CD4-positive, alpha-beta T cell treated with Interleukin-4 for 1 hour (primary cell): ENCODE data around the gene CDK19.
"Not testable (repeated sequence)": the region's sequence is repeated elsewhere in the genome, so short reads cannot be mapped to it uniquely, and the experiment has no call there.

Source experiments
- DNase-seq, 2 donors: peaks; one replicate each; pipeline ENCODE4 v3.0.0-alpha.2; 2020 to 2022

Gene CDK19

DNA sequence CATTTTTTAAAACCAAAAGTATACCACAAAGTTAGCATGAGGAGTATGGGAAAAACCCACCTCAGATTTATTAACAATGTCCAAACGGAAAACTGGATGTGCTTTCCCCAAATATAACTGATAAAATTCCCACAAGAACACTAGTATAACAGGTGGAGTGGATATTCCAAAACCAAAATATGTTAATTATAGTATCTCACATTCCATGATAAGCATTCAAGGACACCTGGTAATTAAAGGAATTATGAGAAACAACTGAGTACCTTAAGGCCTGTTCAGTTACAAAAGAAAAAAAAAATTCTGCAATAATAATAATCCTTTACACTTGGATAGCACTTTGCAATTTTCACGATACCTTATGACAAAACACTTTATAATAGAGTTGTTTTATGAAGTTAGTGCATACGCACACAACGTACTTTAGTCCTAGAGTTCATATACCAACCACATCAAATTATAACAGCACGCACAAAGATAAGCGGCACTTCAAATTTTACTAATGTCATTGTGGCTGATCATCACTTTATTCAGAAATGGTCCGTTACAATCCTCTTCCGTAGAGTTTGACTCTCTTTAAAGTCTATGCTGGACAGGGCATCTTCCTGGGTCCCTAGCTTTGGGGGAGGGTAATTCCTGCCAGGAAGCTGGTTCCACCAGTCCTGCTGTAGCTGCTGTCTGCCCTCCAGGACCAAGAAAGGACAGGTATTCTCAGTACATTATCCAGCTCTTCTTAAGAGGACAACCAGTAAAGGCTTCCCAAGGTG, 1.7 kb downstream of the CDK19 start:
- DNase-seq: peak in 1 of 2 donors; percentile 3

DNA sequence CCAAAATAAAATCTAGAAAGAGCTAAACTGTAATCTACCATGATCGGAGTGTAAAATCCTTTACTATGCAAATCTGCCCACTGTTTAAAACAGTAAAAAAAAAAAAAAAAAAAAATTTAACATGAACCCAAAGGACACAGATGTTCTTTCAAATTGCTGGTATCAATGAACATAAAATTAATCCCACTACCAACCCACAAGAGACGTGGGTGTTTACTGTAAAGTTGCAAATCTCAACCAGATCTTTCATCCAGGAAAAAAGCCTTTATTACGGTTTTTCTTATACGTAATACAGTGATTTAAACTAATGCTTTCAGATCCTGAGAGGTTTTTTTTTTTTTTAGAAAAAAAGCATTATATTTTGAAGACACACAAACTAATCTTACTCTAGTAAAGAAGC, 2.5 kb downstream of the CDK19 start:
- DNase-seq: no peak

DNA sequence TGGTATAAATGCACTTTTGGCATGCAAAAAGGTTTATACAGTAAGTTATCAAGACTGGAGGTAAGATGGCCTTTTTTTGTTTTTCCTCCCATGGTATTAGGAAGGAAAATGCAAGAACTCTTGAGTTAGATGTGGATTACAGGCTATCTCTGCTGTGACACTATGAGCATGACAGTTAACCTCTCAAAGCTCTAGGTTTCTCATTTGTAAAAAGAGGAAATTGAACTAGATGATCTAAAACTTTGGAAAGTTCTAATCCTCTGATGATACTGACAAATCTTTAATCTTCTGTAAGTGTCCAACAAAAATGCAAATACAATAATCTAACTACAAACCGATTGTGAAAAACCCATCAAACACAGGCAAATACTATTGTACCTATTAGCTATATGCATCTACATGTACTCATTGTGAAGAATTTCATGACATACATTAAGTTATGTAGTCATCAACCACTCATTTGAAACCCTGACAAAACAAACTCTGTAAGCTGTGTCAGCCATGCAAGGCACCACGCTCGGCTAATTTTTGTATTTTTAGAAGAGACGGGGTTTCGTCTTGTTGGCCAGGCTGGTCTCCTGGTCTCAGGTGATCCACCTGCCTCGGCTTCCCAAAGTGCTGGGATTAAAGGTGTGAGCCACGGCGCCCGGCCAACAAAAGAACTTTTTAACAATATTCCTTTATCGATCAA, 4.2 kb downstream of the CDK19 start:
- DNase-seq: peak in 1 of 2 donors; percentile 13

- no peak for DNase-seq
Observed at GRCh38 chr6:110809792-110810191, 5.5 kb downstream of the CDK19 start.

DNA sequence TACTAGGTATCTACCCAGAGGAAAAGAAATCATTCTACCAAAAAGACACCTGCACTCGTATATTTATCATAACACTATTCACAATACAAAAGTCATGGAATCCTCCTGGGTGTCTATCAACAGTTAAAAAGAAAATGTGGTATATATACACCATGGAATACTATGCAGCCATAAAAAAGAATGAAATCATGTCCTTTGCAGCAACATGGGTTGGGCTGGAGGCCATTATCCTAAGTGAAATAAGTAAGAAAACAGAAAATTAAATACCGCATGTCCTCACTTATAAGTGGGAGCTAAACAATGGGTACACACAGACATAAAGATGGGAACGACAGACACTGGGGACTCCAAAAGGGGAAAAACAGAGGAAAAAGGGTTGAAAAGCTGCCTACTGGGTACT, 13.1 kb downstream of the CDK19 start:
- DNase-seq: not testable (repeated sequence)

- no peak for DNase-seq
Observed at GRCh38 chr6:110800839-110801196, 14.5 kb downstream of the CDK19 start.

DNA sequence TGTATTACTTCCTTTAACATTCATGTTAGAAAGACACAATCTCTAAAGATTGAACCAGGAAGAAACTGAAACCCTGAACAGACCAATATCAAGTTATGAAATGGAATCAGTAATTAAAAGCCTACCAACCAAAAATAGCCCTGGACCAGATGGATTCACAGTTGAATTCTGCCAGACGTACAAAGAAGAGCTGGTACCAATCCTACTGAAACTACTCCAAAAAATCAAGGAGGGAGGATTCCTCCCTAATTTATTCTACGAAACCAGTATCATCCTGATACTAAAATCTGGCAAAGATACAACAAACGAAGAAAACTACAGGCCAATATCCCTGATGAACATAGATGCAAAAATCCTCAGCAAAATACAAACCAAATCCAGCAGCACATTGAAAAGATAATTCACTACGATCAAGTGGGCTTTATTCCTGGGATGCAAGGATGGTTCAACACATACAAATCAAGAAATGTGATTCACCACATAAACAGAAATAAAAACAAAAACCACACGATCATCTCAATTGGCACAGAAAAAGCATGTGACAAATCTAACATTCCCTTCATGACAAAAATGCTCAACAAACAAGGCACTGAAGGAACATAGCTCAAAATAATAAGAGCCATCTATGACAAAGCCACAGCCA, 15.0 kb downstream of the CDK19 start:
- DNase-seq: no peak

- no peak for DNase-seq
Observed at GRCh38 chr6:110799655-110800054, 15.6 kb downstream of the CDK19 start.

GRCh38 chr6:110799189-110799588, 16.1 kb downstream of the CDK19 start:
- no peak for DNase-seq

GRCh38 chr6:110795271-110795670, 20.0 kb downstream of the CDK19 start:
- DNase-seq: no peak

- no peak for DNase-seq
Observed at GRCh38 chr6:110786696-110787095, 28.6 kb downstream of the CDK19 start.

- DNase-seq: no peak
Observed at GRCh38 chr6:110786271-110786670, 29.0 kb downstream of the CDK19 start.

DNA sequence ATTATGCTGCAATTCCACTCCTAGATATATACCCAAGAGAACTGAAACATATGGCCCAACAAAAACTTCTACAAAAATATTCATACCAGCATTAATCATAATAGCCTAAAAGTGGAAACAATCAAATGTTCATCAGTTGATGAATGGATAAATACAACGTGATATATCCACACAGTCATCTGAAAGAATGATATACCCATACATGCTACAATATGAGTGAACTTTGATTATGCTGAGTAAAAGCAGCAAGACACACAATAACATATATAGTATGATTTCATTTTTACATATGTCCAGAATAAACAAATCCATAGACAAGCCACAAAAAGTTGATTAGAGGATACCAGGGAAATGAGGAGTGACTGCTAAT, 30.7 kb downstream of the CDK19 start:
- no peak for DNase-seq

GRCh38 chr6:110781522-110782214, 33.6 kb downstream of the CDK19 start:
- no peak for DNase-seq

DNA sequence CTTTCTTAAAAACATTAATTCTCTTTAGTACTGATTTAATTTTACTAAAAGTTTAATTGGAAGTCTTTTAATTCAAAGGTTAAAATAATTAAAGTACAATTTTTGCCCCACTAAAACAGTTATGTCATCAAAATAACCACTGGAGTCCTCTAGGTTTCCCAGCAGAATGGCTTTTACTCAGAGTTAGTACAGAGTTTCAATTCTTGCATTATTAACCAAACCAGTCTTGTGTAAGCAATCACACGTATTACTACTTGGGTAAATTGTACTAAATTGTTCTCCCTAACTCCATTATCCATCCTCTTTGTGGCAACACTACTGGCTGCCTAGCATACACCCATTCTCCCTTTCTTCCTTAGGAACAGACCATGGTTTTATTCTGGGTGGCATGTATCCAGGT, 36.9 kb downstream of the CDK19 start:
- no peak for DNase-seq

DNA sequence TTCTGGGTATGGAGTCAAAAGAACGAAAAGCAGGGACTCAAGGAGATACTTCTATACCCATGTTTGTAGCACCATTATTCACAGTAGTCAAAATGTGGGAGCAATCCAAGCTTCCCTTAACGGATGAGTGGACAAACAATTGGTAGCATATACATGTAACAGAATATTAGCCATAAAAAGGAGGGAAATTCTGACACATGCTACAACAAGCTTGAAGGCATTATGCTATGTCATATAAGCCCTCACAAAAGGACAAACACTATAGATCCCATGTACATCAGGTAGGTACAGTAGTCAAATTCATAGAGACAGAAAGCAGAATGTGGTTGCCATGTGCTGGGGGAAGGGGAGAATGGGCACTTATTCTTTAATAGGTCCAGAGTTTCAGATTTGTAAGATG, 37.6 kb downstream of the CDK19 start:
- DNase-seq: no peak

DNA sequence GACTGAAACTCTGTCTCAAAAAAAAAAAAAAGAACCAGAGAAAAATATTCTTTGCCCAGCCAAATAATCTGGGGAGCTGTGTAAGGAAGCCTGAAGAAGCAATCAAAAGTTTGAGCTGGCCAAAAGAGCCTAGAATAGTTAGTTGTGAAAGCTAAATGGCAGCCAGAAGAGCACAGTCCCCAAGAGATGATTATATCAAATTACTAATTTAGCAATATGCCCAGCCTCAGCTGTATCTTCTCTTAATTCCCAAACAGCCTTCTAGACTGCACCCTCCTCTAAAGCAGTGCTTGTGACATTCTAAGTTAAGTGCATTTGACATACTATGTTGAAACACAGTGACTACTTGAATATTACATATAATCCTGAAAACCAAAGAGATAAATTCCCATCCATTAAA, 38.9 kb downstream of the CDK19 start:
- no peak for DNase-seq

- DNase-seq: no peak
Observed at GRCh38 chr6:110769923-110770322, 45.3 kb downstream of the CDK19 start.

- no peak for DNase-seq
Observed at GRCh38 chr6:110768057-110768456, 47.2 kb downstream of the CDK19 start.

- DNase-seq: no peak
Observed at GRCh38 chr6:110761371-110761770, 53.9 kb downstream of the CDK19 start.

DNA sequence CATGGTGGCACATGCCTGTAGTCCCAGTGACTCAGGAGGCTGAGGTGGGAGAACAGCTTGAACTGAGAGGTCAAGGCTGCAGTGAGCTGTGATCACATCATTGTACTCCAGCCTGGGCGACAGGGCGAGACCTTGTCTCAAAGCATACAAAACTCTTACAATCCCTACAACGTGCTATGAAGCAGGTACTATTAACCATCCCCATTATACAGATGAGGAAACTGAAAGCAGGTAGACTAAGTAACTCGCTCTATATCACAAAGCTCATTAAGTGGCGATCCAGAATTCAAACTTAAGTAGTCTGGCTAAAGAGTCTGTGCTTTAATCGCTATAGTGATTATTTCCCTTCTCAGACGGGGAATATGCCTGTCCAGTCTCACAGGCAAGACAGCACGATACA, 54.7 kb downstream of the CDK19 start:
- DNase-seq: no peak

- not testable (repeated sequence) for DNase-seq
Observed at GRCh38 chr6:110760098-110760497, 55.2 kb downstream of the CDK19 start.

DNA sequence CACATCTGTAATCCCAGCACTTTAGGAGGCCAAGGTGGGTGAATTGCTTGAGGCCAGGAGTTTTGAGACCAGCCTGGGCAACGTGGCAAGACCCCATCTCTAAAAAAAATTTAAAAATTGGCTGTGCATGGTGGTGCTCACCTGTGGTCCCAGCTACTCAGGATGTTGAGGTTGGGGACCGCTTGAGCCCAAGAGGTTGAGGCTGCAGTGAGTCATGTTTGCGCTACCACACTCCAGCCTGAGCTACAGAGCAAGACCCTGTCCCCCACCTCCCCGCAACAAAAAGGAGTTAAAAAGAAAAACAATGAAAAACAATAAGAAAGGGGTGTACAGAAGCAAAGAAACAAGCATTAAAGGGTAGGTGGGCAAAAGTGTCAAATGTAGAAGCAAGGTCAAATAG, 57.3 kb downstream of the CDK19 start:
- DNase-seq: no peak

GRCh38 chr6:110756817-110757216, 58.5 kb downstream of the CDK19 start:
- DNase-seq: no peak
